HG02623 (cell line): ENCODE data around the gene TCAF1.
"Not testable (repeated sequence)": the region's sequence is repeated elsewhere in the genome, so short reads cannot be mapped to it uniquely, and the experiment has no call there.

Source experiments
- ATAC-seq: cut with Tn5 transposase; IDR thresholded peaks from one replicate; pipeline ENCODE4 v1.9.1; 2021; ENCODE audit warnings: moderate library complexity; ENCODE audit not compliant: unreplicated experiment

TCAF1 gene

GRCh38 chr7:143855443-143855842 lies 46.5 kb downstream of the TCAF1 start:
- ATAC-seq = not testable (repeated sequence)

- no peak for ATAC-seq
Measured at GRCh38 chr7:143850682-143851081, 51.3 kb downstream of the TCAF1 start.

GRCh38 chr7:143849785-143850479 lies 52.0 kb downstream of the TCAF1 start:
- ATAC-seq = no peak

- ATAC-seq = no peak
Measured at GRCh38 chr7:143848192-143848591, 53.8 kb downstream of the TCAF1 start.

GRCh38 chr7:143846692-143847091 lies 55.3 kb downstream of the TCAF1 start:
- no peak for ATAC-seq

GRCh38 chr7:143841696-143842095 lies 60.3 kb downstream of the TCAF1 start:
- not testable (repeated sequence) for ATAC-seq

GRCh38 chr7:143840062-143840461 lies 61.9 kb downstream of the TCAF1 start:
- not testable (repeated sequence) for ATAC-seq

- peak; percentile 44 for ATAC-seq
Measured at GRCh38 chr7:143837223-143837622, 64.8 kb downstream of the TCAF1 start.

GRCh38 chr7:143836622-143837021 lies 65.4 kb downstream of the TCAF1 start:
- ATAC-seq = peak; percentile 78

GRCh38 chr7:143836088-143836487 lies 65.9 kb downstream of the TCAF1 start:
- ATAC-seq = peak; percentile 24

- not testable (repeated sequence) for ATAC-seq
Measured at GRCh38 chr7:143826578-143826977, 75.4 kb downstream of the TCAF1 start.

- not testable (repeated sequence) for ATAC-seq
Measured at GRCh38 chr7:143824295-143825135, 77.5 kb downstream of the TCAF1 start.

GRCh38 chr7:143823634-143824294 lies 78.2 kb downstream of the TCAF1 start:
- ATAC-seq = not testable (repeated sequence)

GRCh38 chr7:143821392-143822277 lies 80.3 kb downstream of the TCAF1 start:
- peak; percentile 51 for ATAC-seq

- peak; percentile 63 for ATAC-seq
Measured at GRCh38 chr7:143817873-143818272, 84.1 kb downstream of the TCAF1 start.

- not testable (repeated sequence) for ATAC-seq
Measured at GRCh38 chr7:143816471-143817133, 85.4 kb downstream of the TCAF1 start.

GRCh38 chr7:143810639-143811038 lies 91.3 kb downstream of the TCAF1 start:
- ATAC-seq = not testable (repeated sequence)

GRCh38 chr7:143806664-143807071 lies 95.3 kb downstream of the TCAF1 start:
- ATAC-seq = not testable (repeated sequence)
